Stomach (tissue), 9 donors: ENCODE data around the gene THADA. TPM values are rescaled to one million over a fixed set of nuclear protein-coding genes. Genes with fewer than 3 reads are reported as not detected.
A peak's percentile ranks its signal among the peaks of the same experiment; 100 is the strongest.

Experiments used
- DNase-seq, 2 donors: peaks; one replicate each; pipeline versions ENCODE4 v3.0.0 to v3.0.0-alpha.2; 2013 to 2019
- H3K27ac ChIP-seq, 5 donors: fragments of 200-600 bp in 4 of 5; sonication (generic) in 4 of 5; one replicate each; pipeline ENCODE4 v1.5.1; 2013 to 2019; ENCODE audit warnings: mild to moderate bottlenecking in 1 of 5, moderate library complexity in 1 of 5
- H3K27me3 ChIP-seq, 3 donors: fragments of 200-600 bp; sonication (generic); one replicate each; pipeline ENCODE4 v1.5.1; 2017 to 2019; ENCODE audit warnings: mixed run types in 1 of 3
- H3K36me3 ChIP-seq, 4 donors: fragments of 200-600 bp; sonication (generic); 1 replicate in 3 of 4; 2 replicates in 1 of 4; pipeline ENCODE4 v1.5.1; 2016 to 2019
- H3K4me1 ChIP-seq, 4 donors: fragments of 200-600 bp; sonication (generic); one replicate each; pipeline ENCODE4 v1.5.1; 2016 to 2019
- H3K4me3 ChIP-seq, 4 donors: fragments of 200-600 bp; sonication (generic) in 3 of 4; one replicate each; pipeline ENCODE4 v1.5.1; 2016 to 2019; ENCODE audit warnings: mild to moderate bottlenecking in 1 of 4
- H3K9me3 ChIP-seq, 4 donors: fragments of 200-600 bp; sonication (generic); one replicate each; pipeline ENCODE4 v1.5.1; 2016 to 2019
- EP300 ChIP-seq: sonication (generic); formaldehyde crosslinking; IDR thresholded peaks from one replicate; pipeline ENCODE4 v1.6.1; 2017; ENCODE audit warnings: antibody characterized with exemption
- POLR2A ChIP-seq, 4 donors: fragments of 450-650 bp; IDR thresholded peaks; one replicate each; pipeline ENCODE4 v1.6.1; 2016; ENCODE audit warnings: antibody characterized with exemption in 4 of 4, control low read depth in 2 of 4, mild to moderate bottlenecking in 1 of 4, moderate library complexity in 1 of 4
- POLR2AphosphoS5 ChIP-seq, 3 donors: sonication (generic); formaldehyde crosslinking; IDR thresholded peaks; one replicate each; pipeline ENCODE4 v1.6.1; 2016; ENCODE audit warnings: antibody characterized with exemption in 3 of 3
- WGBS, 5 donors: extraction: QIAGEN DNeasy Blood & Tissue Kit in 3 of 5; methylation state at CpG; one replicate each; pipeline versions ENCODE4 v1.1.5 to v1.1.7; 2013 to 2018; 5-methylcytosine and 5-hydroxymethylcytosine counted together
- intact Hi-C: fragments of 100-400 bp; cut with DNase I; formaldehyde crosslinking; loops from one replicate; pipeline ENCODE4 v1.15.1; 2023; ENCODE audit warnings: low total_unique reads
- polyA plus RNA-seq, 3 donors: library from polyadenylated mRNA; stranded (reverse); fragments of 200-250 nt; gene quantifications; one replicate each; pipeline ENCODE4 v1.2.3, GENCODE V29; 2013
- total RNA-seq, 5 donors: library from RNA; depleted of rRNA; stranded (reverse); fragments of >200 nt; gene quantifications; one replicate each; pipeline versions ENCODE4 v1.1.0 to v1.2.3, GENCODE V29; 2014 to 2016
- TF ChIP-seq, protein P1 (sequence below), 7 experiments: fragments of 450-650 bp in 4 of 7; fragments of 200-600 bp in 3 of 7; sonication (generic) in 3 of 7; IDR thresholded peaks; one replicate each; pipeline ENCODE4 v1.5.1; 2016 to 2019; ENCODE audit warnings: antibody characterized with exemption in 7 of 7, control low read depth in 2 of 7, mild to moderate bottlenecking in 1 of 7
- donor health status: healthy with polysubstance abuse.
- donor health status: Bipolar disorder and iron deficiency.
- donor health status: healthy.

THADA gene
- total and polyA plus RNA-seq, 8 donors = 8.0 to 109 (median 31.9) TPM

GRCh38 chr2:43522177-43522576 lies 73.7 kb downstream of the THADA start:
- intact Hi-C loops = no loop called here
- H3K9me3 ChIP-seq = peaks cover 0 to 9% (median 2%) of the 10 kb centered on the region in 4 donors
- H3K4me1 ChIP-seq = peaks cover 22 to 49% (median 38%) of the 10 kb centered on the region in 4 donors
- H3K36me3 ChIP-seq = peaks cover 0 to 11% (median 0%) of the 10 kb centered on the region in 4 donors
- TF ChIP-seq, protein P1, sequence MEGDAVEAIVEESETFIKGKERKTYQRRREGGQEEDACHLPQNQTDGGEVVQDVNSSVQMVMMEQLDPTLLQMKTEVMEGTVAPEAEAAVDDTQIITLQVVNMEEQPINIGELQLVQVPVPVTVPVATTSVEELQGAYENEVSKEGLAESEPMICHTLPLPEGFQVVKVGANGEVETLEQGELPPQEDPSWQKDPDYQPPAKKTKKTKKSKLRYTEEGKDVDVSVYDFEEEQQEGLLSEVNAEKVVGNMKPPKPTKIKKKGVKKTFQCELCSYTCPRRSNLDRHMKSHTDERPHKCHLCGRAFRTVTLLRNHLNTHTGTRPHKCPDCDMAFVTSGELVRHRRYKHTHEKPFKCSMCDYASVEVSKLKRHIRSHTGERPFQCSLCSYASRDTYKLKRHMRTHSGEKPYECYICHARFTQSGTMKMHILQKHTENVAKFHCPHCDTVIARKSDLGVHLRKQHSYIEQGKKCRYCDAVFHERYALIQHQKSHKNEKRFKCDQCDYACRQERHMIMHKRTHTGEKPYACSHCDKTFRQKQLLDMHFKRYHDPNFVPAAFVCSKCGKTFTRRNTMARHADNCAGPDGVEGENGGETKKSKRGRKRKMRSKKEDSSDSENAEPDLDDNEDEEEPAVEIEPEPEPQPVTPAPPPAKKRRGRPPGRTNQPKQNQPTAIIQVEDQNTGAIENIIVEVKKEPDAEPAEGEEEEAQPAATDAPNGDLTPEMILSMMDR (IDR thresholded peaks at IDR 0.05) = no peak
- no peak for TF ChIP-seq POLR2AphosphoS5 (IDR thresholded peaks at IDR 0.05)
- TF ChIP-seq EP300 = no peak
- no peak for TF ChIP-seq POLR2A (IDR thresholded peaks at IDR 0.05)
- DNase-seq = no peak
- H3K4me3 ChIP-seq = no peak overlapping the region
- no peak overlapping the region for H3K27ac ChIP-seq
- no peaks in the 10 kb centered on the region for H3K27me3 ChIP-seq

- Histone ChIP-seq H3K27me3 (no peaks in the 10 kb centered on the region), H3K9me3 (peaks cover 0 to 9% (median 2%) of the 10 kb centered on the region in 4 donors), H3K4me3 (no peak overlapping the region), H3K36me3 (peaks cover 0 to 11% (median 0%) of the 10 kb centered on the region in 4 donors), H3K27ac (peak overlapping the region in 2 of 5 donors; percentile 76 to 93), H3K4me1 (peaks cover 24 to 49% (median 39%) of the 10 kb centered on the region in 4 donors)
- TF ChIP-seq POLR2AphosphoS5 (IDR thresholded peaks at IDR 0.05) = no peak
- no peak for TF ChIP-seq EP300
- no peak for TF ChIP-seq POLR2A (IDR thresholded peaks at IDR 0.05)
- TF ChIP-seq, protein P1 (IDR thresholded peaks at IDR 0.05) = no peak
- 75 to 89% (median 81%) methylated on average over 2 of the region's 2 CpGs for WGBS, 5 donors
- intact Hi-C loops = no loop called here
- DNase-seq = no peak
Observed at GRCh38 chr2:43521568-43521967, 74.3 kb downstream of the THADA start.

- Histone ChIP-seq H3K27ac (peak overlapping the region in 3 of 5 donors; percentile 76 to 93 (median 84)), H3K27me3 (no peaks in the 10 kb centered on the region), H3K4me1 (peaks cover 26 to 51% (median 39%) of the 10 kb centered on the region in 4 donors), H3K36me3 (peaks cover 0 to 9% (median 0%) of the 10 kb centered on the region in 4 donors), H3K4me3 (no peak overlapping the region), H3K9me3 (peaks cover 0 to 9% (median 2%) of the 10 kb centered on the region in 4 donors)
- no peak for TF ChIP-seq POLR2AphosphoS5 (IDR thresholded peaks at IDR 0.05)
- TF ChIP-seq, protein P1 (IDR thresholded peaks at IDR 0.05) = no peak
- no peak for TF ChIP-seq EP300
- TF ChIP-seq POLR2A (IDR thresholded peaks at IDR 0.05) = no peak
- DNase-seq = no peak
- WGBS, 5 donors = 96 to 100% (median 97%) methylated on average over 2 of the region's 2 CpGs
- intact Hi-C loops = no loop called here
Observed at GRCh38 chr2:43520919-43521318, 74.9 kb downstream of the THADA start.

GRCh38 chr2:43519643-43520221 lies 76.1 kb downstream of the THADA start:
- TF ChIP-seq EP300 (no peak), POLR2A (IDR thresholded peaks at IDR 0.05) (no peak), POLR2AphosphoS5 (IDR thresholded peaks at IDR 0.05) (peak in 1 of 3 donors; percentile 25)
- TF ChIP-seq, protein P1 (IDR thresholded peaks at IDR 0.05) = no peak
- H3K9me3 ChIP-seq = no peaks in the 10 kb centered on the region
- peaks cover 31 to 53% (median 43%) of the 10 kb centered on the region in 4 donors for H3K4me1 ChIP-seq
- intact Hi-C loops = no loop called here
- 20 to 39% (median 33%) methylated on average over 2 of the region's 2 CpGs for WGBS, 5 donors
- peak; percentile 31 to 45 for DNase-seq
- peak overlapping the region; percentile 40 to 93 (median 76) for H3K27ac ChIP-seq
- no peaks in the 10 kb centered on the region for H3K36me3 ChIP-seq
- no peak overlapping the region for H3K4me3 ChIP-seq
- H3K27me3 ChIP-seq = no peaks in the 10 kb centered on the region
